ENCODE results near the gene MEGF11.

MEGF11 gene

DNA sequence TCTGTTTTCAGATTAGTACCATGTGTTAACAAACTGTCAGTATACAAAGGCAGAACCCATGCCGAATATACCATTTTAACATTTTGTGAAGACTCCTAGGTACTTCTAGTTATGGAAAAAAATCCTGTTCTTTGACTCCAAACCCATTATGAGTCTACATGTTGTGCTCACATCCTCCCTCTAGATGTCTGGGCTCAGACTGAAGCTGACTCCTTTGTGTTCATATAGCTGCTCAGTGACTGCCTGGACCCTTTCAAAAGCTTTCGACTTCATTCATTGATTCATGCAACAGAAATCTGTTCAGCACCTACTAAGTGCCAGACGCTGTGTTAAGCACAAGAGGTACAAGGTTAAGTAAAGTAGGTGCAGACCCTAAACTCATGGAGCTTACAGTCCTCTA, 60.5 kb downstream of the MEGF11 start:
- Histone ChIP-seq H3K4me3 (ENCODE audit: low read depth, low read length) (no peak overlapping the region), H3K27me3 (ENCODE audit: control insufficient read depth, insufficient read depth, low read length) (no peaks in the 10 kb centered on the region), H3K4me1 (ENCODE audit: control insufficient read depth, insufficient read depth, low read length) (peaks cover 4% of the 10 kb centered on the region), H3K9ac (ENCODE audit: low read depth, low read length) (no peak overlapping the region), H3K36me3 (ENCODE audit: control insufficient read depth, insufficient read depth, low read length) (no peaks in the 10 kb centered on the region), H3K9me3 (ENCODE audit: control insufficient read depth, insufficient read depth, low read length) (no peaks in the 10 kb centered on the region)

DNA sequence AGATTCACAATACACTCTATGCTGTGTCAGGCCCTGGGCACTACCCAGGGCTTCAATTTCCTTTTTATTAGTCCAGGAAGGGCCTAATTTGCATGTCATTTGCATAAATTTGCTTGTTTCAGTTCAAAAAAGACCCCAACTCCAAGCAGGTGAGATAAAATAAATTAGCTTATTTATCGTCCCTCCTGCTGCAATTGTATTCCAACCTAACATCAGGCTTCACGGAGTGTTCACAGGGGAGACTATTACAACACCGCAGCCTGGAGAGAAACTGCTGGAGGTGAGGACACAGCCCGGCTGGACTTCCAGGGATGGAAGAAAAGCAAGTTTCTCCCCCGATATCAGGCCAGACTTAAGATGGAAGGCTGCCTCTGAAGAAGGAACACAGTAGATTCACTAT, 62.8 kb downstream of the MEGF11 start:
- Histone ChIP-seq H3K9ac (ENCODE audit: low read depth, low read length) (no peak overlapping the region), H3K4me3 (ENCODE audit: low read depth, low read length) (no peak overlapping the region), H3K9me3 (ENCODE audit: control insufficient read depth, insufficient read depth, low read length) (no peaks in the 10 kb centered on the region), H3K4me1 (ENCODE audit: control insufficient read depth, insufficient read depth, low read length) (peaks cover 4% of the 10 kb centered on the region), H3K27me3 (ENCODE audit: control insufficient read depth, insufficient read depth, low read length) (no peaks in the 10 kb centered on the region), H3K36me3 (ENCODE audit: control insufficient read depth, insufficient read depth, low read length) (no peaks in the 10 kb centered on the region)

DNA sequence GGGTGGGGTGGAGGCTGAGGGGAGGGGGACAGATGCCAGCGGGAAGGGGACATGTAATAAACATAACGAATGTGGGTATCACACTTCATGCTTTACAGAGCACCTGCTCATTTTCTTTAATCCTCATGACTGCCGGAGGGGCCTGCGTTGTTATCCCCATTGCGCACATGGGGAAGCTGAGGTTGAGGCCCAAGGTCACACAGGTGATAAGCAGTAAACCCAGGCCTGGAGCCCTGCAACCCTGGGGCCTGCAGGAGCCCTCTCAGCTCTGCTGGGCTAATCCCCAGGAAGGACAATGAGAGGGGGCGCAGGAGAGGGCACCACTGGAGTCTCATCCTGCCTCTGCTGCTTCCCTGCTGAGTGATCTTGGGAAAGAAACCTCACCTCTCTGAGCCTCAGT, 64.3 kb downstream of the MEGF11 start:
- peaks cover 10% of the 10 kb centered on the region for H3K4me1 ChIP-seq (ENCODE audit: control insufficient read depth, insufficient read depth, low read length)
- no peaks in the 10 kb centered on the region for H3K36me3 ChIP-seq (ENCODE audit: control insufficient read depth, insufficient read depth, low read length)
- H3K9me3 ChIP-seq (ENCODE audit: control insufficient read depth, insufficient read depth, low read length): no peaks in the 10 kb centered on the region
- H3K9ac ChIP-seq (ENCODE audit: low read depth, low read length): no peak overlapping the region
- H3K27me3 ChIP-seq (ENCODE audit: control insufficient read depth, insufficient read depth, low read length): no peaks in the 10 kb centered on the region
- H3K4me3 ChIP-seq (ENCODE audit: low read depth, low read length): no peak overlapping the region

DNA sequence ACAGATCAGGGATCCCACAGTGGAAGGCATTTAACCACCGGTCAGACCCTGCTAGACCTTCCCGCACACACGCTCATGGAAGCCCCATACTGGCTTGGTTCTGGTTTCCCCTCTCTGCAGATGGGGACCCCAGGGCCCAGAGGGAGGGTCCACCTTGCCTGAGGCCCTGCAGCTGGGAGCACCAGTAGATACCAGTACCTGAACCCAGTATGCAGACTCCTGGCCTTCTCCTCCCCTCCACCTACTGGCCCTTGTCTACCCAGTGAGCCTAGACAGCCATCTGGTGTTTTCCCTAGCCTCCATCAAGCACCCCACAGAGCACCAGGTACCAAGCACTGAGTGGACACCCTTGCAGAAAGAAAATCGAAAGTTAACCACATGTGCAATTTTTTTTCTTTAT, 65.1 kb downstream of the MEGF11 start:
- H3K27me3 ChIP-seq (ENCODE audit: control insufficient read depth, insufficient read depth, low read length): no peaks in the 10 kb centered on the region
- no peak overlapping the region for H3K4me3 ChIP-seq (ENCODE audit: low read depth, low read length)
- no peaks in the 10 kb centered on the region for H3K36me3 ChIP-seq (ENCODE audit: control insufficient read depth, insufficient read depth, low read length)
- no peak overlapping the region for H3K9ac ChIP-seq (ENCODE audit: low read depth, low read length)
- no peaks in the 10 kb centered on the region for H3K9me3 ChIP-seq (ENCODE audit: control insufficient read depth, insufficient read depth, low read length)
- peaks cover 16% of the 10 kb centered on the region for H3K4me1 ChIP-seq (ENCODE audit: control insufficient read depth, insufficient read depth, low read length)

DNA sequence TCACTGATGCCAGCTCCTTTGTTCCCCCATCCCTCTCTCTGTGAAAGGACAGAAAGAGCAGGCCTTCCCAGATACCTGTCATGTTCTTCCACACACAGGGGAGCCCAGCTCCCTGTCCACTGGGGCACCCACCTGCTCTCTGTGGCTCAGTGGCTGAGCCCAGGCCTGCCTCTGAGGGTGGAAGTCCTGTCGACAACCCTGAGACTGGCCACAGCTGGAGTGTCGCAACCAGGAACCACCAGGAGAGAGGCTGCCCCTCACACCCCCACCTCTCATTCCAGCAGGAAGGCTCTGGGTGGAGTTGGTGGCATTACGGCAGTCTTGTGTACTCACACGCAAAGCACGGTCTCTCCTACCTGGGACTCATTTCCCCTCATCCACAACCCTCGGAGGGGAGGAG, 66.3 kb downstream of the MEGF11 start:
- no peak overlapping the region for H3K9ac ChIP-seq (ENCODE audit: low read depth, low read length)
- H3K4me1 ChIP-seq (ENCODE audit: control insufficient read depth, insufficient read depth, low read length): peaks cover 22% of the 10 kb centered on the region
- H3K27me3 ChIP-seq (ENCODE audit: control insufficient read depth, insufficient read depth, low read length): no peaks in the 10 kb centered on the region
- no peaks in the 10 kb centered on the region for H3K36me3 ChIP-seq (ENCODE audit: control insufficient read depth, insufficient read depth, low read length)
- no peak overlapping the region for H3K4me3 ChIP-seq (ENCODE audit: low read depth, low read length)
- H3K9me3 ChIP-seq (ENCODE audit: control insufficient read depth, insufficient read depth, low read length): no peaks in the 10 kb centered on the region

DNA sequence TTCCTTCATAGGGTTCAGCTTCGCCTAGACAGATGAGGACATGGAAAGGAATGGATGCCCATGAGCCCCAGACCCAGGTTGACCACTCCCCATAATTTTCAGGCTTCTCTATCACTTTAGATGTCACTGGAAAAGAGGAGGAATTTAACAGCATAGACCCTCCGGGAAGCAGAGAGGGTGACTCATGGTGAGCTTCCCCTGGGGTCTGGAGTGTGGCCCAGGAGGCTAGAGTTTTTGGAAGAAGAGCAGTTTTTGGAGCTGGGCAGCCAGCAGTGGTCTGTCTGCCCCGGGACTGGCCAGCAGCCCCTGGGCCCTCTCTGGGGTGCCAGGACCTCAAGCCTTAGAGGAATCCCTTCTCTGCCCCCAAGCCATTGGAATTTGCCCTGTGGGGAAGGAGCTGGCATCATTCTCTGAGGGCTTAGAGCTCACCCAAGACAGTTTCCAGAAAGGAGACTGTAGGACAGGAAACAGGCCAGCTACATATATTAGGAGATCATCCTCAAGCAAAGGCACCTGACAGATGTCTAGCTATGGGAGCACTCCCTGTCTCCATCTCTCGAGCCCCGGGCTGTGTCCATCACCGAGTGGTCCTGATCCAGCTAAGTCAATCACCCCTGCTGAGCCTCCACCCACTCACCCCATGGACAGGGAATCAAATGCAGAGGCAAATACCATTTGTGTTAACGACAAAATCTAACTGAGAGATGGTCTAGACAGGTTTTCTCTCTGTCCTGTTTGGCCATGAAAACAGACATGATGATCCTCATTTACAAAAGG, 67.3 kb downstream of the MEGF11 start:
- Histone ChIP-seq H3K27me3 (ENCODE audit: control insufficient read depth, insufficient read depth, low read length) (no peaks in the 10 kb centered on the region), H3K9me3 (ENCODE audit: control insufficient read depth, insufficient read depth, low read length) (no peaks in the 10 kb centered on the region), H3K4me3 (ENCODE audit: low read depth, low read length) (no peak overlapping the region), H3K36me3 (ENCODE audit: control insufficient read depth, insufficient read depth, low read length) (no peaks in the 10 kb centered on the region), H3K4me1 (ENCODE audit: control insufficient read depth, insufficient read depth, low read length) (peaks cover 29% of the 10 kb centered on the region), H3K9ac (ENCODE audit: low read depth, low read length) (no peak overlapping the region)

DNA sequence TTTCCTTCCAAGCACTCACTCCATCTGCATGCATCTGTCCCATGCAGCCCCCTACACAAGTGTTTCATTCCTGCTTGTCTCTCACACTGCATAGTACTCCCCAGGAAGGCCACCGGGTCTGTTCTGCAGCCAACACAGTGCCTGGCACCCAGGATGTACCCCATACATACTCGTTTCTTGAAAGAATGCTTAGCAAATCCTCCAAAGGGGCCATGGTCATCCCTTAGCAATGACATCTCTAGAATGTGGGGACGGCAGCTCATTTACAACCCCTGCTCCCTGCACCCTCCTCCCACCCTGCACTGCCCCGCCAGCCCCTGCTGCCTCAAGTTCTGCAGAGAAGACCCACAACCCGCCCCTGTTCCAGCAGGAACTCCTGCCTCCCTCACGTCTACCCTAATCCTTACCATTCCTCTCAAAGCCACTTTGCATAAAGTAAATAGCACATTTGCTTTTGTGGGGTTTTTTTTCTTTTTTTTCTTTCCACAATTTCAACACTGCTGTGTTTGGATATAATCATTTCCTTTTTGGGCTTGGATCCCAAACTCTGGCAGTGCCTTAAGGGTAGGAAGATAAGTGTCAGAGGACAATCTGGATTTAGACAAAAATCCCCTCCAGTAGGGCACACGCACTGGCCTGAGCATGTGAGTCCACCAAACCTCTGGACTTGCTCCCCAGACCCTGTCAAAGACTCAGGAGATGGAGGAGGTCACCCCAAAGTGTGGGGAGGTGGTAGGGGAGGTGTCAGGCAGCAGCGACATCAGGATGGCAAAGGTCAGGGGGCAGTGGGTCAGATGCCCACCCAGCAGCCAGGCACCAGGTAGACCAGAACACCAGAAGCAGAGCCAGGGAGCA, 68.4 kb downstream of the MEGF11 start:
- H3K27me3 ChIP-seq (ENCODE audit: control insufficient read depth, insufficient read depth, low read length): no peaks in the 10 kb centered on the region
- no peaks in the 10 kb centered on the region for H3K36me3 ChIP-seq (ENCODE audit: control insufficient read depth, insufficient read depth, low read length)
- no peaks in the 10 kb centered on the region for H3K9me3 ChIP-seq (ENCODE audit: control insufficient read depth, insufficient read depth, low read length)
- peaks cover 35% of the 10 kb centered on the region for H3K4me1 ChIP-seq (ENCODE audit: control insufficient read depth, insufficient read depth, low read length)
- H3K9ac ChIP-seq (ENCODE audit: low read depth, low read length): no peak overlapping the region
- H3K4me3 ChIP-seq (ENCODE audit: low read depth, low read length): no peak overlapping the region

DNA sequence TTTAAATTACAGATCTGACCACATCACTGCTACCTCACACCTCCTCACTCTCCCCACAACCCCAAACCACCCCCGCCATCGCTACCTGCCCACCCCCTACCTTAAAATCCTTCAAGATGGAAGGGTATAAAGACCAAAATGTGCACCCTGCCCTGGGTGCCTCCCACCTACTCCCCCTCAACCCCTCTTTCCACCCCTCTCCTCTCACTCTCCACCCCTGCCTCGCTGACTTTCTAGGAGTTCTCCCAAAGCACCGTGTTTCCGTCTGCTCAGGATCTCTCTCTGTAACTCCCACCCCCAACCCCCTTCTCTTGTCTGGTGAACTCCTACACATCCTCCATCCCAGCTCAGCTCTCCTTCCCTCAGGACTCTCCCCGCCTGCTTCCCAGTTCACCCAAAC, 69.1 kb downstream of the MEGF11 start:
- no peak overlapping the region for H3K4me3 ChIP-seq (ENCODE audit: low read depth, low read length)
- no peaks in the 10 kb centered on the region for H3K27me3 ChIP-seq (ENCODE audit: control insufficient read depth, insufficient read depth, low read length)
- no peak overlapping the region for H3K9ac ChIP-seq (ENCODE audit: low read depth, low read length)
- no peaks in the 10 kb centered on the region for H3K9me3 ChIP-seq (ENCODE audit: control insufficient read depth, insufficient read depth, low read length)
- peaks cover 41% of the 10 kb centered on the region for H3K4me1 ChIP-seq (ENCODE audit: control insufficient read depth, insufficient read depth, low read length)
- no peaks in the 10 kb centered on the region for H3K36me3 ChIP-seq (ENCODE audit: control insufficient read depth, insufficient read depth, low read length)

DNA sequence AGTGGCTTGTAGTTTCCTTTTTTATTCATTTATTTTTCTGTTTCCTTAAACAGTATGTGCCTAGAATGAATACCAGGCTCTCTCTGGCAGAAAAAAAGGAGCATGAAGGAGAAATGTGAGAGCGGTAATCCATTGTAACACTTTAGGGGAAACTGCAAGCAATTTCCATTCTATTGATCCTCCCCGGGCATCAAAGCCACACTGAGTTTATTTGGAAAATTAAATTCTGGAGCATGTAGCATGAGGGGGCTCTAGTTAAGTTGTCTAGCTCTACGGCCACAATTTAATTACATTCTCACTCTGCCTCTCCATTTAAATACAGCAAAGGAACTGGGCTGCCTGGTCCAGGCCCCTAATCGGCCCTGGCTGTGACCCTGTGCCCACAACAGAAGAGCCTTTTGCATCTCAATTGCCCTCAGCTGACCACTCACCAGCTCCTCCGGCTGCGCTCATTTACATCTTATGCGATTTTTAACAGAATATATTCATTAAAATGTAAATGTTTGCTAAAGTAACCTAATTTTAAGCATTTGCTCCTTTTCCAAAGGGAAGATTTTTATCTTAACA, 72.9 kb downstream of the MEGF11 start:
- no peak overlapping the region for H3K4me3 ChIP-seq (ENCODE audit: low read depth, low read length)
- H3K9ac ChIP-seq (ENCODE audit: low read depth, low read length): no peak overlapping the region
- peaks cover 57% of the 10 kb centered on the region for H3K4me1 ChIP-seq (ENCODE audit: control insufficient read depth, insufficient read depth, low read length)

DNA sequence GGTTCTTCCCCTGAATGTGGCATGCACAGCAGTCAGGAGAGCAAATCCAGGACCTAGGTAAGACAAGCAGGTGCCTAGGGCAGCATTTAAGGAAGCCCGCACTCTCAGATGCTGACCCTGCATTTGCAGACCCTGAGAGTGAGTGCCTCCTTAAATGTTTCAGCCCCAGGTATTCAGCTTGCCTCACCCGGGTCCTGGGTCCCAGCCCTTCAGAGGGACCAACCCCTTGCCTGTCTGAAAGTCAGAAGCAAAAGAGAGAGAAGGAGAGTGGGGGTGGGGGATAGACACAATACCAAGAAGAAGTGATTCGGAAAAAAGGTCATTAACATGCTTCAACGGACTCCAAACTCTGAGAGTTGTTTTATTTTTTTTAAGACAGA, 75.0 kb downstream of the MEGF11 start:
- Histone ChIP-seq H3K9ac (ENCODE audit: low read depth, low read length) (no peak overlapping the region), H3K4me1 (ENCODE audit: control insufficient read depth, insufficient read depth, low read length) (peaks cover 45% of the 10 kb centered on the region), H3K9me3 (ENCODE audit: control insufficient read depth, insufficient read depth, low read length) (no peaks in the 10 kb centered on the region), H3K27me3 (ENCODE audit: control insufficient read depth, insufficient read depth, low read length) (no peaks in the 10 kb centered on the region), H3K4me3 (ENCODE audit: low read depth, low read length) (no peak overlapping the region), H3K36me3 (ENCODE audit: control insufficient read depth, insufficient read depth, low read length) (no peaks in the 10 kb centered on the region)

More for the DNA sequence above, 72.9 kb downstream of the MEGF11 start:
- Histone ChIP-seq H3K27me3 (ENCODE audit: control insufficient read depth, insufficient read depth, low read length) (no peaks in the 10 kb centered on the region), H3K36me3 (ENCODE audit: control insufficient read depth, insufficient read depth, low read length) (no peaks in the 10 kb centered on the region), H3K9me3 (ENCODE audit: control insufficient read depth, insufficient read depth, low read length) (no peaks in the 10 kb centered on the region)

DNA sequence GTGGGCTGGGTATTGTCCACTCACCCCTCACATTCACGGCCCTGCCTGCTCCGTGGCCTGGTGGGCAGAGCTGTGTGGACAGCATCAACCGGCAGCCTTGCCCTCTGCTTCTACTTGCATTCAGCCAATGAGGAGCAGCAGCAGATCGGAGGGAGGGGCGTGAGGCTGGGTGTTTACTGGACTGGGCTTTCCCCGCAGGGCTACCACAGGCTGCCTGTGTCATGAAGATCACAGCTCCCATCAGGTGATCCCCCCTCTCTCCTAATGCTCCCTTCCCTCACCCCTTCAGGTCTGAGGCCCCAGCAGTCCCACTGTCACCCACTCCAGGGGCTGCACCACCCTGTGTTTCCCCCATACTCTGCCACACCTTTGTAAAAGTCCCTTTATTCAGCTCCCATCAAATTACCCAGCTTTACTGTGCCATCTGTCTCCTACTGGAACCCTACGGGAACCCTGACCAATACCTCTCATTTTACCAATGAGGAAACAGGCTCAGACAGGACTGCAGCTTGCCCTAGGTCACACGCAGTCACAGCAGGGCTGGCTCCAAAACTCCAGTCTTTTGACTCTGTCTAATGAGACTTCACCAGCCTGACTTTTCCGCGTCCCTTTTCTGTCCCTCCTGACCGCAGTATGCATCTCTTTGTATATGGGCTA, 81.1 kb downstream of the MEGF11 start:
- no peaks in the 10 kb centered on the region for H3K9me3 ChIP-seq (ENCODE audit: control insufficient read depth, insufficient read depth, low read length)
- peaks cover 3% of the 10 kb centered on the region for H3K4me1 ChIP-seq (ENCODE audit: control insufficient read depth, insufficient read depth, low read length)
- no peak overlapping the region for H3K9ac ChIP-seq (ENCODE audit: low read depth, low read length)
- no peak overlapping the region for H3K4me3 ChIP-seq (ENCODE audit: low read depth, low read length)
- H3K36me3 ChIP-seq (ENCODE audit: control insufficient read depth, insufficient read depth, low read length): no peaks in the 10 kb centered on the region
- no peaks in the 10 kb centered on the region for H3K27me3 ChIP-seq (ENCODE audit: control insufficient read depth, insufficient read depth, low read length)
